ENCODE data around the gene HMGN4.
"Not testable (repeated sequence)": the region's sequence is repeated elsewhere in the genome, so short reads cannot be mapped to it uniquely, and the experiment has no call there.

HMGN4 gene

DNA sequence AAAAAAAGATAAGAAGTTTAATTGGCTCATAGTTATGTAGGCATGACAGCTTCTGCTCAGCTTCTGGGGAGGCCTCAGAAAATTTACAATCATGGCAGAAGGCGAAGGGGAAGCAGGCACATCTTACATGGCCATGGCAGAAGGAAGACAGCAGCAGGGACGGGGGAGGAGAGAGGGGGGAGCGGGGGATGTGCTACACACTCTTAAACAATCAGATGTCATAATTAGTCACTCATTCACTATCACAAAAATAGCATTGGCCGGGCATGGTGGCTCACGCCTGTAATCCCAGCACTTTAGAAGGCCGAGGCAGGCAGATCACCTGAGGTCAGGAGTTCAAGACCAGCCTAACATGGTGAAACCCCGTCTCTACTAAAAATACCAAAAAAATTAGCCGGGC is 27.1 kb upstream of the HMGN4 start:
- not testable (repeated sequence) for H2BK120ac ChIP-seq (ENCODE audit: low read depth, low read length); H3K23ac ChIP-seq (ENCODE audit: low read depth, low read length, poor library complexity); H3K36me3 ChIP-seq (replicated peaks in 1 of 2; ENCODE audit: control insufficient read depth in 2 of 2, insufficient read depth in 2 of 2, low read length in 2 of 2); H3K79me1 ChIP-seq (ENCODE audit: low read depth, low read length); H2AFZ ChIP-seq (ENCODE audit: low read length); H3K9me3 ChIP-seq (replicated peaks in 1 of 2; ENCODE audit: control insufficient read depth in 2 of 2, insufficient read depth in 1 of 2, low read depth in 1 of 2, low read length in 2 of 2); DNase-seq (ENCODE audit: low spot score); H3K4ac ChIP-seq (ENCODE audit: low read length); H2AK5ac ChIP-seq (ENCODE audit: low read depth, low read length); H3K4me2 ChIP-seq (ENCODE audit: insufficient read depth, low read length, poor library complexity, severe bottlenecking); H3K18ac ChIP-seq (ENCODE audit: low read length); H3K14ac ChIP-seq (ENCODE audit: low read length); H3K4me3 ChIP-seq (ENCODE audit: low read length in 2 of 2); H3K27ac ChIP-seq (replicated peaks; ENCODE audit: low read length); H2BK12ac ChIP-seq (ENCODE audit: low read length); H3K9ac ChIP-seq (ENCODE audit: low read depth, low read length, poor library complexity); H2BK15ac ChIP-seq (ENCODE audit: low read length); H3K4me1 ChIP-seq (ENCODE audit: control insufficient read depth in 2 of 2, insufficient read depth in 1 of 2, low read depth in 1 of 2, low read length in 2 of 2); H4K8ac ChIP-seq (ENCODE audit: low read depth, low read length); H2BK5ac ChIP-seq (ENCODE audit: low read length); H4K91ac ChIP-seq (ENCODE audit: low read depth, low read length, poor library complexity)
- no CpG with 5 or more reads among the region's 8 CpGs for WGBS, 2 donors (ENCODE audit: extremely low coverage in 2 of 2, insufficient read length in 2 of 2, insufficient replicate concordance in 1 of 2)
- H3K27me3 ChIP-seq (ENCODE audit: control insufficient read depth in 3 of 3, insufficient read depth in 3 of 3, low read depth in 1 of 3, low read length in 3 of 3) = peaks cover 0 to 20% (median 0%) of the 10 kb centered on the region in 3 experiments

DNA sequence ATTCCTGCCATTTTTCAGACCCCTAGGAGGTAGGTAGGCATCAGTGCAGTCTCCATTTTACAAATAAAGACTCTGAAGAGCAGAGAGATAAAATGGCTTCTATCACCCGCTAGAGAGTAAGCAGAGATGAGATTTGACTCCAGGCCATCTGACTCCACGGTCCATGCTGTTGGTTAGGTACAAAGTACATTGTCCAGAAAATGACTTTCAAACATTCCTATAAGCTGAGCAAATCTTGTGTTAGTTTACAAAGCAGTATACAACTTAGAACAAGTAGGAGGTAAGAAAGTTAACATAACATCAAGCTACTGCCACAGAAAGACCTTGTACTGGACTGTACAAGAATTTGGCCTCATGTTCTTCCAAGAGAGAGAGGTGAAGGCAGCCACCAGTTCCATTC is 23.2 kb upstream of the HMGN4 start:
- H3K9ac ChIP-seq (ENCODE audit: low read depth, low read length, poor library complexity) = no peak overlapping the region
- H3K79me1 ChIP-seq (ENCODE audit: low read depth, low read length) = no peaks in the 10 kb centered on the region
- no peaks in the 10 kb centered on the region for H3K4me1 ChIP-seq (ENCODE audit: control insufficient read depth in 2 of 2, insufficient read depth in 1 of 2, low read depth in 1 of 2, low read length in 2 of 2)
- H2BK15ac ChIP-seq (ENCODE audit: low read length) = no peak overlapping the region
- no peak overlapping the region for H2BK5ac ChIP-seq (ENCODE audit: low read length)
- H3K4me2 ChIP-seq (ENCODE audit: insufficient read depth, low read length, poor library complexity, severe bottlenecking) = no peak overlapping the region
- no peak overlapping the region for H2BK120ac ChIP-seq (ENCODE audit: low read depth, low read length)
- H3K27ac ChIP-seq (replicated peaks; ENCODE audit: low read length) = no peak overlapping the region
- peak overlapping the region; percentile 48 for H2AFZ ChIP-seq (ENCODE audit: low read length)
- no peak for DNase-seq (ENCODE audit: low spot score)
- H3K23ac ChIP-seq (ENCODE audit: low read depth, low read length, poor library complexity) = no peak overlapping the region
- H4K91ac ChIP-seq (ENCODE audit: low read depth, low read length, poor library complexity) = no peak overlapping the region
- H2BK12ac ChIP-seq (ENCODE audit: low read length) = no peak overlapping the region
- H3K27me3 ChIP-seq (ENCODE audit: control insufficient read depth in 3 of 3, insufficient read depth in 3 of 3, low read depth in 1 of 3, low read length in 3 of 3) = peaks cover 0 to 4% (median 0%) of the 10 kb centered on the region in 3 experiments
- no peaks in the 10 kb centered on the region for H3K9me3 ChIP-seq (replicated peaks in 1 of 2; ENCODE audit: control insufficient read depth in 2 of 2, insufficient read depth in 1 of 2, low read depth in 1 of 2, low read length in 2 of 2)
- no peak overlapping the region for H3K4ac ChIP-seq (ENCODE audit: low read length)
- H2AK5ac ChIP-seq (ENCODE audit: low read depth, low read length) = no peak overlapping the region
- no peaks in the 10 kb centered on the region for H3K36me3 ChIP-seq (replicated peaks in 1 of 2; ENCODE audit: control insufficient read depth in 2 of 2, insufficient read depth in 2 of 2, low read length in 2 of 2)
- no peak overlapping the region for H3K4me3 ChIP-seq (ENCODE audit: low read length in 2 of 2)
- WGBS, 2 donors (ENCODE audit: extremely low coverage in 2 of 2, insufficient read length in 2 of 2, insufficient replicate concordance in 1 of 2) = no CpG with 5 or more reads among the region's 2 CpGs
- no peak overlapping the region for H3K14ac ChIP-seq (ENCODE audit: low read length)
- H4K8ac ChIP-seq (ENCODE audit: low read depth, low read length) = no peak overlapping the region
- H3K18ac ChIP-seq (ENCODE audit: low read length) = no peak overlapping the region

DNA sequence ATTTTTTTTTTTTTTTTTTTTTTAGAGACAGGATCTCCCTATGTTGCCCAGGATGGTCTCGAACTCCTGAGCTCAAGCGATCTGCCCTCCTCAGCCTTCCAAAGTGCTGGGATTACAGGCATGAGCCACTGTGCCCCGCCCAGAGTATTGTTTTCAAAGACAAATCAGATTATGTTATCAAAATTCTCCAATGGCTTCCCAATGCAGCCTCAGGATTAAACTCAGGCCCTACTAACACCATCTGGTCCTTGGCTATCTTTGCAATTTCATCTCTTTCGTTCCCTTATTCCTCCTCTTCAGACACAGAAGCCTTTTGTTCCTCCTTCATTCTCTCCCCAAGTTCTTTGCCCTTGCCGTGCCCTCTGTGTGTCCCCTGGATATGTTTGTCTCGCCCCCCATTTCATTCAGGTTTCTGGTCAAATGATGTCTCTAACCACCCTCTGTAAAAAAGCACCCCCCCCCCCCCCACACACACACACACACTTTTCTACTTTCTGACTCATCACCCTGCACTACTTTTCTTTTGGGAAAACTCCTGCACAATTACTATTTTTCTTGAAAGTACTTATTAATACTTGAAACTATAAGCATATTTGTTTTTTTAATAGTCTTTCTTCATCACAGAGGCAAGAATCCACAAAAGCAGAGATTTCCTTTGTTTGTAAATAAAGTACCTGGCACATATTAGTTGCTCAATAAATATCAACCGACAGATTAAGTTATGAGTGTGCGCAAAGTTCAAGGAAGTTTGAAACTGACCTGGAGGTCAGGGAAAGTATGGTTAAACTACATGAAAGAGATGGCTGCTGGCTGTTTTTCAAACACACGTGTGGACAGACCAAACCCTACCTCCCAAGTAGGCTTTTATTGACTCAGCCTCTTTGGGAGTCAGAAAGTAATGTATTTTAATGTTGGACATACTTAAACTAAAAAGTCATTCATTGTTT is 21.4 kb upstream of the HMGN4 start:
- no peak overlapping the region for H3K14ac ChIP-seq (ENCODE audit: low read length)
- no peak overlapping the region for H3K4me2 ChIP-seq (ENCODE audit: insufficient read depth, low read length, poor library complexity, severe bottlenecking)
- no peak overlapping the region for H3K23ac ChIP-seq (ENCODE audit: low read depth, low read length, poor library complexity)
- H2BK15ac ChIP-seq (ENCODE audit: low read length) = no peak overlapping the region
- H3K9me3 ChIP-seq (replicated peaks in 1 of 2; ENCODE audit: control insufficient read depth in 2 of 2, insufficient read depth in 1 of 2, low read depth in 1 of 2, low read length in 2 of 2) = no peaks in the 10 kb centered on the region
- no peak overlapping the region for H3K9ac ChIP-seq (ENCODE audit: low read depth, low read length, poor library complexity)
- H3K18ac ChIP-seq (ENCODE audit: low read length) = no peak overlapping the region
- H3K27ac ChIP-seq (replicated peaks; ENCODE audit: low read length) = no peak overlapping the region
- H3K4me1 ChIP-seq (ENCODE audit: control insufficient read depth in 2 of 2, insufficient read depth in 1 of 2, low read depth in 1 of 2, low read length in 2 of 2) = peaks cover 0 to 5% of the 10 kb centered on the region in 2 donors
- H3K79me1 ChIP-seq (ENCODE audit: low read depth, low read length) = no peaks in the 10 kb centered on the region
- peaks cover 0 to 2% (median 0%) of the 10 kb centered on the region in 3 experiments for H3K27me3 ChIP-seq (ENCODE audit: control insufficient read depth in 3 of 3, insufficient read depth in 3 of 3, low read depth in 1 of 3, low read length in 3 of 3)
- H3K4me3 ChIP-seq (ENCODE audit: low read length in 2 of 2) = no peak overlapping the region
- H2BK120ac ChIP-seq (ENCODE audit: low read depth, low read length) = no peak overlapping the region
- no peak overlapping the region for H2AFZ ChIP-seq (ENCODE audit: low read length)
- H2BK5ac ChIP-seq (ENCODE audit: low read length) = no peak overlapping the region
- H2AK5ac ChIP-seq (ENCODE audit: low read depth, low read length) = no peak overlapping the region
- no peak overlapping the region for H4K8ac ChIP-seq (ENCODE audit: low read depth, low read length)
- no CpG with 5 or more reads among the region's 9 CpGs for WGBS, 2 donors (ENCODE audit: extremely low coverage in 2 of 2, insufficient read length in 2 of 2, insufficient replicate concordance in 1 of 2)
- no peaks in the 10 kb centered on the region for H3K36me3 ChIP-seq (replicated peaks in 1 of 2; ENCODE audit: control insufficient read depth in 2 of 2, insufficient read depth in 2 of 2, low read length in 2 of 2)
- no peak overlapping the region for H2BK12ac ChIP-seq (ENCODE audit: low read length)
- no peak overlapping the region for H3K4ac ChIP-seq (ENCODE audit: low read length)
- no peak overlapping the region for H4K91ac ChIP-seq (ENCODE audit: low read depth, low read length, poor library complexity)
- DNase-seq (ENCODE audit: low spot score) = no peak

DNA sequence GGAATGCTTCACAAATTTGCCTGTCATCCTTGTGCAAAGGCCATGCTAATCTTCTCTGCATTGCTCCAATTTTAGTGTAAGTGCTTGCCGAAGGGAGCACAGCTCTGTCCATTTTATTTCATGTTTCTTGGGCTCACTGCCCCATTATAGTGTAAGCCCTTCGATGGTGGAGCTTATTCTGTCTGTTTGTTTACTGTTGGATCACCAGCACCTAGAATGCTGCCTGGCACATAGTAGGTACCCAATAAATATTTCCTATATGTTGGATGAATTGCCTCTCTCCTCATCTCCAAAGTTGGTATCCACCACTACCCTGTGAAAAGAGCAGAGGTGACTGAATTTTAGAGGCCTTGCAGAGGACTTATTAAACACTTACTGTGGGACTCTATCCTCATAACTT is 18.8 kb upstream of the HMGN4 start:
- no CpG with 5 or more reads among the region's 2 CpGs for WGBS, 2 donors (ENCODE audit: extremely low coverage in 2 of 2, insufficient read length in 2 of 2, insufficient replicate concordance in 1 of 2)

More for the DNA sequence above, 18.8 kb upstream of the HMGN4 start:
- H2AK5ac ChIP-seq (ENCODE audit: low read depth, low read length) = no peak overlapping the region
- no peak overlapping the region for H2AFZ ChIP-seq (ENCODE audit: low read length)
- no peak overlapping the region for H2BK12ac ChIP-seq (ENCODE audit: low read length)
- no peak overlapping the region for H2BK15ac ChIP-seq (ENCODE audit: low read length)
- H3K9me3 ChIP-seq (replicated peaks in 1 of 2; ENCODE audit: control insufficient read depth in 2 of 2, insufficient read depth in 1 of 2, low read depth in 1 of 2, low read length in 2 of 2) = no peaks in the 10 kb centered on the region
- H3K27ac ChIP-seq (replicated peaks; ENCODE audit: low read length) = no peak overlapping the region
- no peak for DNase-seq (ENCODE audit: low spot score)
- no peak overlapping the region for H3K23ac ChIP-seq (ENCODE audit: low read depth, low read length, poor library complexity)
- no peak overlapping the region for H3K4me3 ChIP-seq (ENCODE audit: low read length in 2 of 2)
- peaks cover 0 to 7% of the 10 kb centered on the region in 2 donors for H3K4me1 ChIP-seq (ENCODE audit: control insufficient read depth in 2 of 2, insufficient read depth in 1 of 2, low read depth in 1 of 2, low read length in 2 of 2)
- H3K79me1 ChIP-seq (ENCODE audit: low read depth, low read length) = no peaks in the 10 kb centered on the region
- no peak overlapping the region for H2BK5ac ChIP-seq (ENCODE audit: low read length)
- no peak overlapping the region for H4K8ac ChIP-seq (ENCODE audit: low read depth, low read length)
- no peak overlapping the region for H3K18ac ChIP-seq (ENCODE audit: low read length)
- H3K27me3 ChIP-seq (ENCODE audit: control insufficient read depth in 3 of 3, insufficient read depth in 3 of 3, low read depth in 1 of 3, low read length in 3 of 3) = no peaks in the 10 kb centered on the region
- no peak overlapping the region for H3K9ac ChIP-seq (ENCODE audit: low read depth, low read length, poor library complexity)
- no peak overlapping the region for H3K4ac ChIP-seq (ENCODE audit: low read length)
- H2BK120ac ChIP-seq (ENCODE audit: low read depth, low read length) = no peak overlapping the region
- H3K14ac ChIP-seq (ENCODE audit: low read length) = no peak overlapping the region
- no peak overlapping the region for H3K4me2 ChIP-seq (ENCODE audit: insufficient read depth, low read length, poor library complexity, severe bottlenecking)
- H3K36me3 ChIP-seq (replicated peaks in 1 of 2; ENCODE audit: control insufficient read depth in 2 of 2, insufficient read depth in 2 of 2, low read length in 2 of 2) = no peaks in the 10 kb centered on the region
- H4K91ac ChIP-seq (ENCODE audit: low read depth, low read length, poor library complexity) = no peak overlapping the region

Measured in neuronal stem cell (in vitro differentiated cells).